Panc1 (cell line): ENCODE data around the gene ADAM29. TPM values are rescaled to one million over a fixed set of nuclear protein-coding genes. Genes with fewer than 3 reads are reported as not detected.
"Not testable (repeated sequence)": the region's sequence is repeated elsewhere in the genome, so short reads cannot be mapped to it uniquely, and the experiment has no call there.

Experiments
- ATAC-seq: fragments of 200-7000 bp; cut with Tn5 transposase; 2 replicates; pipeline ENCODE4 v1.9.1; 2020; ENCODE audit warnings: mild to moderate bottlenecking, moderate library complexity
- BruUV-seq: library from RNA; stranded (reverse); fragments of 400-500 nt; replicated peaks from 2 replicates; lab custom pipeline; 2021; lab: Mats Ljungman, UMichigan
- CTCF ChIA-PET: fragments of 300-600 bp; sonication (Branson Sonifier 250); formaldehyde crosslinking; loops from one replicate; lab custom pipeline; 2022; ENCODE audit warnings: antibody characterized with exemption; lab: Charles Lee
- POLR2A ChIA-PET: fragments of 300-600 bp; sonication (Branson Sonifier 250); formaldehyde crosslinking; loops from one replicate; lab custom pipeline; 2022; ENCODE audit warnings: antibody characterized with exemption; lab: Charles Lee
- DNase-seq: peaks from one replicate; pipeline ENCODE4 v3.0.0-alpha.2; 2010; ENCODE audit warnings: low read depth, low spot score
- H3K27ac ChIP-seq: 2 replicates; pipeline ENCODE4 v1.5.1; 2011; ENCODE audit warnings: mild to moderate bottlenecking, low read length, inconsistent platforms
- H3K27me3 ChIP-seq: fragments of 200-500 bp; sonication (Bioruptor generic); 2 replicates; pipeline ENCODE4 v1.6.0; 2014; ENCODE audit warnings: low read length, inconsistent platforms; ENCODE audit not compliant: control insufficient read depth, insufficient read depth
- H3K36me3 ChIP-seq: fragments of 200-500 bp; sonication (Bioruptor generic); 2 replicates; pipeline ENCODE4 v1.5.1; 2014; ENCODE audit warnings: inconsistent platforms, mild to moderate bottlenecking, low read length, moderate library complexity; ENCODE audit not compliant: control insufficient read depth, insufficient read depth
- H3K4me1 ChIP-seq: 2 replicates; pipeline ENCODE4 v1.5.1; 2011; ENCODE audit warnings: inconsistent platforms, mild to moderate bottlenecking, low read length, moderate library complexity; ENCODE audit not compliant: control insufficient read depth, insufficient read depth
- H3K4me3 ChIP-seq, 2 experiments: 2 replicates each; pipeline ENCODE4 v1.5.1; 2011 to 2012; ENCODE audit warnings: low read depth in 2 of 2, low read length in 2 of 2, mild to moderate bottlenecking in 2 of 2, inconsistent platforms in 1 of 2, moderate library complexity in 1 of 2
- H3K9me3 ChIP-seq: fragments of 200-500 bp; sonication (Bioruptor generic); 2 replicates; pipeline ENCODE4 v1.5.1; 2014; ENCODE audit warnings: low read depth, mild to moderate bottlenecking, inconsistent platforms, low read length, moderate library complexity; ENCODE audit not compliant: control insufficient read depth, insufficient read depth
- CTCF ChIP-seq: fragments of 450-650 bp; IDR thresholded peaks from 2 replicates; pipeline ENCODE4 v1.5.1; 2017; ENCODE audit warnings: mild to moderate bottlenecking
- POLR2AphosphoS5 ChIP-seq: IDR thresholded peaks from 2 replicates; pipeline ENCODE4 v1.6.1; 2012; ENCODE audit warnings: mild to moderate bottlenecking, low read depth, low read length, moderate library complexity
- REST ChIP-seq, 2 experiments: IDR thresholded peaks; 2 replicates each; pipeline ENCODE4 v1.6.1; 2011 to 2012; ENCODE audit warnings: low read depth in 2 of 2, control low read depth in 1 of 2, low read length in 1 of 2, mild to moderate bottlenecking in 1 of 2, moderate library complexity in 1 of 2; ENCODE audit not compliant: insufficient read depth in 1 of 2
- SIN3A ChIP-seq: IDR thresholded peaks from 2 replicates; pipeline ENCODE4 v1.6.1; 2012; ENCODE audit warnings: low read depth, mild to moderate bottlenecking, low read length, moderate library complexity, borderline replicate concordance; ENCODE audit not compliant: insufficient read depth
- TCF7L2 ChIP-seq: IDR thresholded peaks from 2 replicates; pipeline ENCODE4 v1.6.1; 2011; ENCODE audit warnings: mild to moderate bottlenecking, low read depth, low read length, inconsistent platforms
- in situ Hi-C: cut with HindIII; loops from 2 replicates; pipeline ENCODE4 v1.10.0; 2016; ENCODE audit warnings: low sequenced_read_pairs, low pct_unique_long_range_greater_than_20kb
- intact Hi-C: fragments of 100-400 bp; cut with micrococcal nuclease; formaldehyde crosslinking; loops from one replicate; pipeline ENCODE4 v1.10.0; 2022; ENCODE audit not compliant: unreplicated experiment
- total RNA-seq: library from RNA; stranded (reverse); gene quantifications from one replicate; pipeline ENCODE4 v1.2.1, GENCODE V29; 2021; ENCODE audit not compliant: unreplicated experiment

The ADAM29 gene
- total RNA-seq, 1 experiment from 2014 or later, result not detected

DNA sequence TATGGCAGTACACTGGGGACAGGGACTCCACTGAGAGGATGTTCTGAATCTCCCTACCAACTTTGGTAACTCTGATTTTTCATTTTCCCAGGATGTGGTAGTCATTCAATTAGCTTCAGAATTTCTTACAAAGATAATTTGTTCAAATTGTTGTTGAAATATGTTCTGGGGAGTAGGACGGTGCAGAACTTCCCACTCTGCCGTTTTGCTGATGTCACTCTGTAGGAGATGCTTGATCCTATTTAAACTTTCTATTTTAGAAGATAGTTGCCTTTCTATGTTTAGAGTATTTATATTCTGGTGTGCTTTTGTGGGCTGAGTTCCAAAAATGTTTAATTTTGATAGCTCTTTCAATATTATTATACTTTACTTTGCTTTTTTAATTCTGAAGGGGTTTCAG is 55.2 kb downstream of the ADAM29 start:
- DNase-seq (no peak), ATAC-seq (no peak)
- Histone ChIP-seq H3K4me1 (no peaks in the 10 kb centered on the region), H3K4me3 (no peak overlapping the region), H3K27me3 (no peaks in the 10 kb centered on the region), H3K36me3 (no peaks in the 10 kb centered on the region), H3K27ac (no peak overlapping the region), H3K9me3 (no peaks in the 10 kb centered on the region)
- no peak for TF ChIP-seq CTCF
- ChIA-PET CTCF (no interaction called here), POLR2A (no interaction called here)
- in situ Hi-C loops (no loop called here), intact Hi-C loops (no loop called here)
- BruUV-seq, result no TSS peak

DNA sequence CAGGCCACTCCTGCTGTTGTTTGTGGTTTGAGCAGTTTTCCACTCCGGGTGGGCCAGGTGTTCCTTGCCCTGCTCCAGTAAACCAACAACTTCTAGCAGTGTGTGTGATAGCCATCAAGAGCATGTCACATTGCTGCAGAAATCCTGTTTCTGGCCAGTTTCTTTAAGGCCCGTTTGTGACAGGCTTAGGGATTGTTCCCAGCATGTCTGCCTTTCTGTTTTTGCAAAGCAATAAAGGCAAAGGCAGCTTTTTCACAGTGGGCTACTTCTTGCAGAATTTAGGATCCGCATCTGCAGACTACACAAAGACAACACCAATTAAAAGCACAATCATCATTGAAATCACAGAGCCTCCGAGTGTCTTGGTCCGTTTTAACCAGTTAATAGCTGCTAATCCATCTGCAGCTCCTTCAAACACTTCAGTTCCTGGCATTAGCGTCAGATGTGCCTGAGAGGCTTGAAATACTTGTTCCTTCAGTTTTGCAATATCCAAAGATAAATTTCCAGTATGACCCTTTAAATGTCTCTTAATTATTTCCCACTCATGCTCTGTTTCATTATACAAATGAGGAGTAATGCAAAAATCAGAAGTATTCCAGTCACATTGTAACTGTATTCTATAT is 65.1 kb downstream of the ADAM29 start:
- no peak overlapping the region for H3K27ac ChIP-seq
- no TSS peak for BruUV-seq
- no peaks in the 10 kb centered on the region for H3K27me3 ChIP-seq
- H3K36me3 ChIP-seq, result no peaks in the 10 kb centered on the region
- no peaks in the 10 kb centered on the region for H3K4me1 ChIP-seq
- ChIA-PET POLR2A (no interaction called here), CTCF (no interaction called here)
- no peak for TF ChIP-seq POLR2AphosphoS5
- no peak for TF ChIP-seq TCF7L2
- TF ChIP-seq REST (IDR thresholded peaks at IDR 0.05; ENCODE audit: insufficient read depth in 1 of 2, low read depth in 2 of 2, low read length in 1 of 2), result no peak
- no peak for TF ChIP-seq SIN3A
- no peak for TF ChIP-seq CTCF
- no peak overlapping the region for H3K4me3 ChIP-seq
- DNase-seq (no peak), ATAC-seq (no peak)
- in situ Hi-C loops, result no loop called here
- intact Hi-C loops, result no loop called here
- no peaks in the 10 kb centered on the region for H3K9me3 ChIP-seq

GRCh38 chr4:174983870-174984269 is 65.7 kb downstream of the ADAM29 start:
- in situ Hi-C loops, H3K27me3 ChIP-seq, BruUV-seq, ATAC-seq, H3K9me3 ChIP-seq, H3K4me3 ChIP-seq, POLR2A ChIA-PET, intact Hi-C loops, DNase-seq, CTCF ChIA-PET, H3K27ac ChIP-seq, H3K4me1 ChIP-seq, H3K36me3 ChIP-seq: not testable (repeated sequence)
